Neuronal stem cell (in vitro differentiated cells): Measurements from ENCODE around the gene INSC.

Source experiments
- DNase-seq: peaks from one replicate; pipeline ENCODE4 v3.0.0-alpha.2; 2013; ENCODE audit warnings: low spot score
- H2AFZ ChIP-seq: one replicate; pipeline ENCODE4 v1.6.1; 2013; ENCODE audit warnings: mild to moderate bottlenecking, low read length, inconsistent platforms
- H2AK5ac ChIP-seq: 2 replicates; pipeline ENCODE4 v1.6.1; 2013; ENCODE audit warnings: low read depth, mild to moderate bottlenecking, inconsistent platforms, low read length, moderate library complexity, mixed read lengths
- H2BK120ac ChIP-seq: 2 replicates; pipeline ENCODE4 v1.6.1; 2013; ENCODE audit warnings: low read depth, mild to moderate bottlenecking, inconsistent platforms, low read length, moderate library complexity, mixed read lengths
- H2BK12ac ChIP-seq: one replicate; pipeline ENCODE4 v1.6.1; 2013; ENCODE audit warnings: low read length, inconsistent platforms
- H2BK15ac ChIP-seq: 2 replicates; pipeline ENCODE4 v1.6.1; 2013; ENCODE audit warnings: mild to moderate bottlenecking, low read length, inconsistent platforms, mixed read lengths
- H2BK5ac ChIP-seq: one replicate; pipeline ENCODE4 v1.6.1; 2013; ENCODE audit warnings: inconsistent platforms, mild to moderate bottlenecking, low read length, moderate library complexity
- H3K14ac ChIP-seq: one replicate; pipeline ENCODE4 v1.6.1; 2013; ENCODE audit warnings: low read length, inconsistent platforms
- H3K18ac ChIP-seq: 2 replicates; pipeline ENCODE4 v1.6.1; 2013; ENCODE audit warnings: low read length, inconsistent platforms
- H3K23ac ChIP-seq: 2 replicates; pipeline ENCODE4 v1.6.1; 2013; ENCODE audit warnings: low read depth, mild to moderate bottlenecking, mixed read lengths, low read length, inconsistent platforms; ENCODE audit not compliant: poor library complexity
- H3K27ac ChIP-seq: replicated peaks from 3 replicates; pipeline ENCODE4 v1.5.1; 2013; ENCODE audit warnings: low read length, inconsistent platforms
- H3K27me3 ChIP-seq, 3 experiments: 2 replicates each; pipeline ENCODE4 v1.6.1; 2013; ENCODE audit warnings: low read length in 3 of 3, mild to moderate bottlenecking in 2 of 3, inconsistent platforms in 1 of 3, low read depth in 1 of 3, mixed read lengths in 1 of 3, moderate library complexity in 1 of 3; ENCODE audit not compliant: control insufficient read depth in 3 of 3, insufficient read depth in 3 of 3
- H3K36me3 ChIP-seq, 2 donors: replicated peaks in 1 of 2; 2 replicates each; pipeline ENCODE4 v1.6.1; 2013; ENCODE audit warnings: low read length in 2 of 2; ENCODE audit not compliant: control insufficient read depth in 2 of 2, insufficient read depth in 2 of 2
- H3K4ac ChIP-seq: 2 replicates; pipeline ENCODE4 v1.6.1; 2013; ENCODE audit warnings: inconsistent platforms, mild to moderate bottlenecking, low read length, moderate library complexity
- H3K4me1 ChIP-seq, 2 donors: 1 replicate in 1 of 2; 2 replicates in 1 of 2; pipeline ENCODE4 v1.6.1; 2013; ENCODE audit warnings: low read length in 2 of 2, low read depth in 1 of 2; ENCODE audit not compliant: control insufficient read depth in 2 of 2, insufficient read depth in 1 of 2
- H3K4me2 ChIP-seq: one replicate; pipeline ENCODE4 v1.6.1; 2013; ENCODE audit warnings: mild to moderate bottlenecking, low read length, inconsistent platforms; ENCODE audit not compliant: insufficient read depth, poor library complexity, severe bottlenecking
- H3K4me3 ChIP-seq, 2 donors: 2 replicates each; pipeline ENCODE4 v1.5.1; 2013; ENCODE audit warnings: low read length in 2 of 2, mild to moderate bottlenecking in 2 of 2, inconsistent platforms in 1 of 2, moderate library complexity in 1 of 2
- H3K79me1 ChIP-seq: one replicate; pipeline ENCODE4 v1.6.1; 2013; ENCODE audit warnings: low read depth, mild to moderate bottlenecking, inconsistent platforms, low read length, moderate library complexity
- H3K9ac ChIP-seq: one replicate; pipeline ENCODE4 v1.6.1; 2013; ENCODE audit warnings: mild to moderate bottlenecking, low read depth, low read length, inconsistent platforms; ENCODE audit not compliant: poor library complexity
- H3K9me3 ChIP-seq, 2 donors: replicated peaks in 1 of 2; 2 replicates each; pipeline versions ENCODE3 to v1.6.1; 2013; ENCODE audit warnings: low read length in 2 of 2, mild to moderate bottlenecking in 2 of 2, inconsistent platforms in 1 of 2, low read depth in 1 of 2, mixed read lengths in 1 of 2, moderate library complexity in 1 of 2; ENCODE audit not compliant: control insufficient read depth in 2 of 2, insufficient read depth in 1 of 2
- H4K8ac ChIP-seq: one replicate; pipeline ENCODE4 v1.6.1; 2013; ENCODE audit warnings: low read depth, mild to moderate bottlenecking, inconsistent platforms, low read length, moderate library complexity
- H4K91ac ChIP-seq: one replicate; pipeline ENCODE4 v1.6.1; 2013; ENCODE audit warnings: low read length, low read depth, mild to moderate bottlenecking, inconsistent platforms; ENCODE audit not compliant: poor library complexity
- WGBS, 2 donors: extraction: QIAGEN DNeasy Blood & Tissue Kit; methylation state at CpG; one replicate each; pipeline ENCODE4 v1.1.7; 2013; ENCODE audit warnings: missing lambda C conversion rate in 2 of 2, mixed read lengths in 1 of 2; ENCODE audit not compliant: insufficient read length in 2 of 2, insufficient replicate concordance in 1 of 2; ENCODE audit errors: extremely low coverage in 2 of 2; 5-methylcytosine and 5-hydroxymethylcytosine counted together

The INSC gene

DNA sequence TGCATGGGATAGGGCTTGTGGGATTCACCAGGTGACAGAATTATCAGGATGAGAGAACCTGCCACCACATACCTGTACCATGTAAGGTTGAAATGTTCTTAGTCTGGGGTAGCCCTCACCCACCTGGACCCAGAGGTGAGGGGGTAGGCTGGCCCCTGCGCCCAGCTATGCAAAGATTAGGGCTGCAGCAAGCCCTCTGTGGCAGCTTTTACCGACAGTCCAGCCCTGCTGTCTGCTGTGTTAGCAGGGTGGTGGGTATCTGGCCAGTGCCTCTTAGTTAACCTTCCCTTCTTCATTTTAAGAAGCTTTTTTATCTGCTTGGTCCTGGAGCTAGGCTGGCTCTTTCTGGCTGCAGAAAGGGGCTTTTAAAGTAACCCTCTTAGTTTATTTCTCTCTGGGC is 13.9 kb downstream of the INSC start:
- Histone ChIP-seq H2BK12ac (no peak overlapping the region), H3K36me3 (no peaks in the 10 kb centered on the region), H3K9me3 (no peaks in the 10 kb centered on the region), H3K4me1 (peaks cover 0 to 16% of the 10 kb centered on the region in 2 donors), H3K18ac (no peak overlapping the region), H2BK120ac (no peak overlapping the region), H2BK15ac (no peak overlapping the region), H3K4me2 (no peak overlapping the region), H2AK5ac (no peak overlapping the region), H3K14ac (no peak overlapping the region), H3K4ac (no peak overlapping the region), H3K27ac (no peak overlapping the region), H3K9ac (no peak overlapping the region), H4K8ac (no peak overlapping the region), H4K91ac (no peak overlapping the region), H2AFZ (no peak overlapping the region), H3K79me1 (no peaks in the 10 kb centered on the region), H3K27me3 (no peaks in the 10 kb centered on the region), H2BK5ac (no peak overlapping the region), H3K23ac (no peak overlapping the region), H3K4me3 (no peak overlapping the region)
- DNase-seq: no peak
- WGBS, 2 donors: no CpG with 5 or more reads among the region's 2 CpGs

- H3K36me3 ChIP-seq: no peaks in the 10 kb centered on the region
- no peak overlapping the region for H3K4me2 ChIP-seq
- WGBS, 2 donors: no CpG with 5 or more reads among the region's 1 CpG
- H3K4me1 ChIP-seq: no peaks in the 10 kb centered on the region
- no peak overlapping the region for H4K91ac ChIP-seq
- H2BK5ac ChIP-seq: no peak overlapping the region
- H3K18ac ChIP-seq: no peak overlapping the region
- H2BK15ac ChIP-seq: no peak overlapping the region
- no peaks in the 10 kb centered on the region for H3K9me3 ChIP-seq
- H3K23ac ChIP-seq: no peak overlapping the region
- H3K9ac ChIP-seq: no peak overlapping the region
- H2AFZ ChIP-seq: no peak overlapping the region
- no peak overlapping the region for H2BK12ac ChIP-seq
- no peak for DNase-seq
- no peak overlapping the region for H2AK5ac ChIP-seq
- no peak overlapping the region for H3K27ac ChIP-seq
- H4K8ac ChIP-seq: no peak overlapping the region
- no peak overlapping the region for H2BK120ac ChIP-seq
- H3K79me1 ChIP-seq: no peaks in the 10 kb centered on the region
- H3K4ac ChIP-seq: no peak overlapping the region
- H3K4me3 ChIP-seq: no peak overlapping the region
- no peaks in the 10 kb centered on the region for H3K27me3 ChIP-seq
- H3K14ac ChIP-seq: no peak overlapping the region
Observed at GRCh38 chr11:15136166-15136565, 21.4 kb downstream of the INSC start.

DNA sequence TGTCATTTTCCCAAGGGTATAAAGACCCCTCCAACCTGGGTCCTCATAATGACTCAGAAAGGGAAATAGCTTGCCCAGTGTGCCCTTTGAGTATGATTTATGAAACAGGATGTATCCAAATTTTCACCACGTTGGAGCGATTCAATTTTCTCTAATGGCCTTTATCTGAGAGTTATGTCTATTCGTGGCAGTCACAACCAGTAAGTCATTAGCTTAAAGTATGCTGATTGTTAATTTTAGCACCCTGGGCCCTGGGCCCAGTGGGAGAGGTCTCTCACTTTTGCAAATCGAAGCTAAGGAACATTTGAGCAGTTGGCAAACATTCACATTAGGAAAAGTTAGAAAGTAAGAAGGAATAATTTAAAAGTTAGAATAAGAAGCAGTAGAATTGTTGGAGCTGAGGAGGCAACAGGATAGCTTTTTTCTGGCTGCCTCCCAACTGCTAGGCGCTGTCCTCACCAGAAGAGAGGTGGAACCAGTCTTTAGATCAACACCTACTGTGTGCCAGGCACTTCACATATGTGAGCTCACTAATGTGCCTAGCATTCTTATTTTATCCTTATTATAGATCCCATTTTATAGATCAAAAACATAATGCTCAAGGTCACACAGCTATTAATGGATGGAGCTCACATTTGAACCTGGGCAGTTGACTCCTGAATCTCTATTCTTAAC is 24.5 kb downstream of the INSC start:
- H3K14ac ChIP-seq: no peak overlapping the region
- H2BK12ac ChIP-seq: no peak overlapping the region
- H3K79me1 ChIP-seq: no peaks in the 10 kb centered on the region
- H3K9ac ChIP-seq: no peak overlapping the region
- H2AK5ac ChIP-seq: no peak overlapping the region
- H4K8ac ChIP-seq: no peak overlapping the region
- no peak overlapping the region for H3K4ac ChIP-seq
- WGBS, 2 donors: no CpG with 5 or more reads among the region's 5 CpGs
- H3K4me3 ChIP-seq: no peak overlapping the region
- H2AFZ ChIP-seq: no peak overlapping the region
- no peak overlapping the region for H2BK5ac ChIP-seq
- H3K36me3 ChIP-seq: no peaks in the 10 kb centered on the region
- H3K23ac ChIP-seq: no peak overlapping the region
- H2BK15ac ChIP-seq: no peak overlapping the region
- no peak overlapping the region for H4K91ac ChIP-seq
- H3K27me3 ChIP-seq: no peaks in the 10 kb centered on the region
- H3K4me2 ChIP-seq: no peak overlapping the region
- no peak for DNase-seq
- H3K18ac ChIP-seq: no peak overlapping the region
- H2BK120ac ChIP-seq: no peak overlapping the region
- no peak overlapping the region for H3K27ac ChIP-seq
- peaks cover 0 to 14% of the 10 kb centered on the region in 2 donors for H3K4me1 ChIP-seq
- no peaks in the 10 kb centered on the region for H3K9me3 ChIP-seq

DNA sequence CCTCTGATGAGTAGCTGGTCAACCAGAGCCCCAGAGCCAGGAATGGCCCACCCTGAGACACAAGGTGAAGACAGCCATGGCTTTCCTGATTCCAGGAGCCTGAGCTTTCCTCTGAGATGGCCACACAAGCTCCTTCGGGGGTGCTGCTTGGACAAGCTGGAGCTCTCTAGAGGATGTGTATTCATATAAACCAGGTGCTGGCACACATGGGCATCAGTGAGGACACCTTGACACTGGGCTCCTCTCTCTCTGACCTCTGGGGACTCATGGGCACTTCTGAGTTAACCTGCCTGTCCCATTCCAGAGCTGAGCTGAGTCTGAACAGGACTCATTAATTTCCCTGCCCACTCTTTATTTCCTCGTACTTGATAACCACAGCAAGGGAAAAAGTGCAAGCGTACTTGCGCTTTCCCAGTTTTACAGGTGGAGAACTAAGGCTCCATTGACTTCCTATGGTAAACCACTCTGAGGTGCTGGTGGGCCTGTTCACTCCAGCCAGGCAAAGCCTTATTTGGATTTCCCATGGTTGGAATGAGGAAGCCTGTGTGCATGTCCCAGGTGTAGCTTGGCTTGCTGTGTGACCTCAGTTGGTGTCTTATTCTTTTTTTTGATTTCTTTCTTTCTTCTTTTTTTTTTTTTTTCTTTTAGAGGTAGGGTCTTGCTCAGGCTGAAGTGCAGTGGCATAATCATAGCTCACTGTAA is 25.4 kb downstream of the INSC start:
- Histone ChIP-seq H3K4me1 (peaks cover 0 to 14% of the 10 kb centered on the region in 2 donors), H3K9ac (no peak overlapping the region), H4K91ac (no peak overlapping the region), H2BK5ac (no peak overlapping the region), H3K4ac (no peak overlapping the region), H2BK120ac (no peak overlapping the region), H3K18ac (no peak overlapping the region), H2AFZ (no peak overlapping the region), H3K36me3 (no peaks in the 10 kb centered on the region), H3K23ac (no peak overlapping the region), H3K79me1 (no peaks in the 10 kb centered on the region), H4K8ac (no peak overlapping the region), H2BK12ac (no peak overlapping the region), H3K4me3 (no peak overlapping the region), H2BK15ac (no peak overlapping the region), H3K27me3 (no peaks in the 10 kb centered on the region), H3K9me3 (no peaks in the 10 kb centered on the region), H3K27ac (no peak overlapping the region), H3K4me2 (no peak overlapping the region), H2AK5ac (no peak overlapping the region), H3K14ac (no peak overlapping the region)
- no CpG with 5 or more reads among the region's 4 CpGs for WGBS, 2 donors
- no peak for DNase-seq
